Coronary artery (tissue), 2 donors: ENCODE results near the gene TIMM13.
"Not testable (repeated sequence)": the region's sequence is repeated elsewhere in the genome, so short reads cannot be mapped to it uniquely, and the experiment has no call there.

ENCODE experiments used
- DNase-seq: peaks from one replicate; pipeline ENCODE4 v3.0.0-alpha.2; 2017; ENCODE audit warnings: low spot score
- H3K27ac ChIP-seq, 2 donors: fragments of 200-600 bp; sonication (generic); one replicate each; pipeline ENCODE4 v1.5.1; 2016 to 2019
- H3K4me3 ChIP-seq: fragments of 200-600 bp; sonication (generic); 2 replicates; pipeline ENCODE4 v1.5.1; 2016; ENCODE audit warnings: mild to moderate bottlenecking, moderate library complexity
- CTCF ChIP-seq: fragments of 200-600 bp; sonication (generic); IDR thresholded peaks from one replicate; pipeline ENCODE4 v1.5.1; 2019; ENCODE audit warnings: antibody characterized with exemption

The TIMM13 gene

GRCh38 chr19:2460245-2460644 is 32.9 kb upstream of the TIMM13 start:
- no peak for TF ChIP-seq CTCF
- Histone ChIP-seq H3K27ac (no peak overlapping the region), H3K4me3 (no peak overlapping the region)
- no peak for DNase-seq

- H3K4me3 ChIP-seq, H3K27ac ChIP-seq, DNase-seq: not testable (repeated sequence)
Measured at GRCh38 chr19:2458776-2459175, 31.4 kb upstream of the TIMM13 start.

GRCh38 chr19:2458054-2458453 is 30.7 kb upstream of the TIMM13 start:
- no peak overlapping the region for H3K4me3 ChIP-seq
- no peak for DNase-seq
- TF ChIP-seq CTCF, result no peak
- H3K27ac ChIP-seq, result no peak overlapping the region

GRCh38 chr19:2457394-2458037 is 30.1 kb upstream of the TIMM13 start:
- TF ChIP-seq CTCF, result no peak
- H3K27ac ChIP-seq, result peak overlapping the region in 1 of 2 donors; percentile 78
- DNase-seq, result no peak
- peak overlapping the region; percentile 93 for H3K4me3 ChIP-seq

GRCh38 chr19:2455851-2456570 is 28.6 kb upstream of the TIMM13 start:
- H3K27ac ChIP-seq, result peak overlapping the region; percentile 2 to 78
- TF ChIP-seq CTCF, result no peak
- DNase-seq, result no peak
- H3K4me3 ChIP-seq, result peak overlapping the region; percentile 93

- H3K27ac ChIP-seq, result peak overlapping the region in 1 of 2 donors; percentile 2
- no peak for TF ChIP-seq CTCF
- H3K4me3 ChIP-seq, result peak overlapping the region; percentile 93
- DNase-seq, result no peak
Measured at GRCh38 chr19:2454962-2455850, 27.8 kb upstream of the TIMM13 start.

- no peak for TF ChIP-seq CTCF
- Histone ChIP-seq H3K4me3 (no peak overlapping the region), H3K27ac (no peak overlapping the region)
- no peak for DNase-seq
Measured at GRCh38 chr19:2454199-2454961, 27.0 kb upstream of the TIMM13 start.
